Osteoblast (primary cell): Measurements from ENCODE around the gene TAS1R2. TPM values are rescaled to one million over a fixed set of nuclear protein-coding genes. Genes with fewer than 3 reads are reported as not detected.
"Not testable (repeated sequence)": the region's sequence is repeated elsewhere in the genome, so short reads cannot be mapped to it uniquely, and the experiment has no call there.

Experiments used
- DNase-seq: peaks from one replicate; pipeline ENCODE4 v3.0.0; 2011; ENCODE audit warnings: low spot score, mixed read lengths; ENCODE audit not compliant: insufficient read length; ENCODE audit errors: missing footprints
- H2AFZ ChIP-seq: 2 replicates; pipeline ENCODE4 v1.6.0; 2011; ENCODE audit warnings: mild to moderate bottlenecking, low read length
- H3K27ac ChIP-seq: 2 replicates; pipeline ENCODE4 v1.5.1; 2011; ENCODE audit warnings: mild to moderate bottlenecking, low read depth, low read length, moderate library complexity
- H3K27me3 ChIP-seq: 2 replicates; pipeline ENCODE4 v1.6.0; 2012; ENCODE audit warnings: mild to moderate bottlenecking, control low read depth, inconsistent platforms, low read length, moderate library complexity; ENCODE audit not compliant: insufficient read depth
- H3K36me3 ChIP-seq: 2 replicates; pipeline ENCODE4 v1.5.1; 2011; ENCODE audit warnings: mild to moderate bottlenecking, low read length, control low read depth, moderate library complexity; ENCODE audit not compliant: insufficient read depth
- H3K4me1 ChIP-seq: 2 replicates; pipeline ENCODE4 v1.5.1; 2011; ENCODE audit warnings: mild to moderate bottlenecking, low read length, control low read depth, moderate library complexity; ENCODE audit not compliant: insufficient read depth
- H3K4me2 ChIP-seq: 2 replicates; pipeline ENCODE4 v1.6.0; 2011; ENCODE audit warnings: mild to moderate bottlenecking, low read length; ENCODE audit not compliant: insufficient read depth
- H3K4me3 ChIP-seq: fragments of 200-600 bp; sonication (generic); 3 replicates; pipeline ENCODE4 v1.5.1; 2012; ENCODE audit warnings: mild to moderate bottlenecking, low read length, inconsistent platforms; ENCODE audit not compliant: insufficient read depth
- H3K79me2 ChIP-seq: 2 replicates; pipeline ENCODE4 v1.6.0; 2012; ENCODE audit warnings: mild to moderate bottlenecking, low read length, control low read depth, inconsistent platforms; ENCODE audit not compliant: insufficient read depth
- H3K9me3 ChIP-seq: 2 replicates; pipeline ENCODE4 v1.5.1; 2011; ENCODE audit warnings: low read depth, low read length, control low read depth
- H4K20me1 ChIP-seq: 2 replicates; pipeline ENCODE4 v1.6.0; 2012; ENCODE audit warnings: mild to moderate bottlenecking, low read length, control low read depth; ENCODE audit not compliant: insufficient read depth
- total RNA-seq: library from RNA; depleted of rRNA; stranded (reverse); fragments of >200 nt; gene quantifications from 2 replicates; pipeline ENCODE4 v1.2.3, GENCODE V29; 2012
- TF ChIP-seq, protein P1 (sequence below): IDR thresholded peaks from 2 replicates; pipeline ENCODE4 v1.5.1; 2011; ENCODE audit warnings: mild to moderate bottlenecking, low read depth, low read length, moderate library complexity; ENCODE audit errors: extremely low read depth

The TAS1R2 gene
- total RNA-seq, 1 donor: not detected

DNA sequence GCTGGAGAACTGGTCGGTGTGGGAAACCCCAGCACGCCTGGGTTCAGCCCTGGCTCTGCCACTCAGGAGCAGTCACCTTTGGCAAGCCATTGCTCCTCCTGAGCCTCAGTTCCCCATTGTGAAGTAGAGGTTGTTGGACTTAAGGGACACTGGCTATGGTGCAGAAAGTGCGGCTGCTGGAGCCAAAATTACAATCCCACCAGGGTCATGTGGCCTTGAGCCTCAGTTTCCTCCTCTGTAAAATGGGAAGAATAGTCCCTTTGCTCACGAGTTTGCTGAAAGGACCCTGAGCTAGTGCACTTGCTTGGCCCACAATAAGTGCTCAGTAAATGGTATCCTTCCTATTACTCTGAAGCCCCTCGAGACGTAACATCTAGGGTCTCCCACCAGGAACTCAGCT is 14.6 kb upstream of the TAS1R2 start:
- H3K4me2 ChIP-seq: no peak overlapping the region
- DNase-seq: no peak
- TF ChIP-seq, protein P1, sequence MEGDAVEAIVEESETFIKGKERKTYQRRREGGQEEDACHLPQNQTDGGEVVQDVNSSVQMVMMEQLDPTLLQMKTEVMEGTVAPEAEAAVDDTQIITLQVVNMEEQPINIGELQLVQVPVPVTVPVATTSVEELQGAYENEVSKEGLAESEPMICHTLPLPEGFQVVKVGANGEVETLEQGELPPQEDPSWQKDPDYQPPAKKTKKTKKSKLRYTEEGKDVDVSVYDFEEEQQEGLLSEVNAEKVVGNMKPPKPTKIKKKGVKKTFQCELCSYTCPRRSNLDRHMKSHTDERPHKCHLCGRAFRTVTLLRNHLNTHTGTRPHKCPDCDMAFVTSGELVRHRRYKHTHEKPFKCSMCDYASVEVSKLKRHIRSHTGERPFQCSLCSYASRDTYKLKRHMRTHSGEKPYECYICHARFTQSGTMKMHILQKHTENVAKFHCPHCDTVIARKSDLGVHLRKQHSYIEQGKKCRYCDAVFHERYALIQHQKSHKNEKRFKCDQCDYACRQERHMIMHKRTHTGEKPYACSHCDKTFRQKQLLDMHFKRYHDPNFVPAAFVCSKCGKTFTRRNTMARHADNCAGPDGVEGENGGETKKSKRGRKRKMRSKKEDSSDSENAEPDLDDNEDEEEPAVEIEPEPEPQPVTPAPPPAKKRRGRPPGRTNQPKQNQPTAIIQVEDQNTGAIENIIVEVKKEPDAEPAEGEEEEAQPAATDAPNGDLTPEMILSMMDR: no peak
- no peaks in the 10 kb centered on the region for H4K20me1 ChIP-seq
- H3K27ac ChIP-seq: no peak overlapping the region
- no peaks in the 10 kb centered on the region for H3K9me3 ChIP-seq
- H2AFZ ChIP-seq: no peak overlapping the region
- H3K27me3 ChIP-seq: peaks cover 5% of the 10 kb centered on the region
- no peaks in the 10 kb centered on the region for H3K4me1 ChIP-seq
- no peaks in the 10 kb centered on the region for H3K36me3 ChIP-seq
- H3K79me2 ChIP-seq: no peaks in the 10 kb centered on the region
- no peak overlapping the region for H3K4me3 ChIP-seq

DNA sequence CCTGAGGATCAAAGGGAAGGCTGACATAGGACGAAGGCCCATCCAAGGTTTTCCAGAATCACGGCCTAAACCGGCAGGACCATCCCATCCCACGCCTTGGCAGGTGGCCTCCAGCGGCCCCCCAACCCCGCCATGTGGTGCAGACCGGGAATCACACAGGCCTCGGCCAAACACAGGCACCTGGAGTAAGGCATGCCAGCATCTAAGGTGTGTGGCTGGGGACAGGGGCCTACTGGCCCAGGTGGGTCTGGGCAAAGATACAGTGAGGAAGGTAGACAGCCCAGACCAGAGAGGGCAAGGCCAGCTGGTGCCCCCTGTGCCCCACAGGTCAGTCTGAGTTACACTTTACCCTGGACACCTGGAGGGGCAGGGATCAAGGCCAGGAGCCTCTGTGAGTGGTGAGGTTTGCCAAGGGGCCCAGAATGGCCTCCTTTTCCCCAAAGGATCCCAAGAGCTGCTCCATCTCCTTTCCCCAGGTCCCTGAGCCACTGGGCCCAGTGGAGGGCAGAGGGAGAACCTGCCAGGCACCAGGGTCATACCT is 12.7 kb upstream of the TAS1R2 start:
- H3K27me3 ChIP-seq: peaks cover 7% of the 10 kb centered on the region
- H3K27ac ChIP-seq: no peak overlapping the region
- no peak overlapping the region for H2AFZ ChIP-seq
- no peaks in the 10 kb centered on the region for H3K9me3 ChIP-seq
- no peak for DNase-seq
- H3K4me2 ChIP-seq: no peak overlapping the region
- no peak overlapping the region for H3K4me3 ChIP-seq
- H3K4me1 ChIP-seq: no peaks in the 10 kb centered on the region
- H3K36me3 ChIP-seq: no peaks in the 10 kb centered on the region
- H4K20me1 ChIP-seq: no peaks in the 10 kb centered on the region
- TF ChIP-seq, protein P1: no peak
- H3K79me2 ChIP-seq: no peaks in the 10 kb centered on the region

DNA sequence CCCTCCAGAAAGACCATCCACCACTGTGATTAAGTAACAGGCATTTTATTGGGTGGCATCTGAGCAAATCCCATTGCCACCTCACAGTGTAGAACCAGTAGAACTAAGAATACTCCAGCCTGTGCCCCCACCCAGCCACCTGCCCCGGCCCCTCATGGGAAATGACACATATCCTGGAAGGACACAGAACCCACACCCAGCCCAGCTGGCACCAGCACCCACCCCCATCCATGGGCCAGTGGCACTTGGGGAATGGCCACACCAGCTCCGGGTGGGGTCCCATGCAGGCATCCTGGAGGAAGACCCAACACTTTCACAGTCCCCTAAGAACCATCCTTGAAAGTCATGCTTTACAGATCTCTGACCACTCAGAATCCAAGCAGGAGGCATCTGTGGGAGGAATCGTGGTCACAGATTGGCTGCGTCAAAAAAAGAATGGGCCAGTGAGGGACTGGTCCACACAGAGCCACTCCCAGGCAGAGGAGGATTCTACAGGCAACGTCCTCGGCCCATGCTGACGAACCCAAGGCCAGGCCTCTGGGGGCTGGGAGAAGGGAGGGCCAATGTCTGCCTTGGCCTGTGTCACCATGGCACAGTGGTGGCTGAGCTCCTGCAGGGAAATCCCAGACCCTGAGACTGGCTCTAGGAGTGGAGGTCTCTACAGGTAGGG is 12.1 kb upstream of the TAS1R2 start:
- peak; percentile 62 for DNase-seq
- H3K79me2 ChIP-seq: no peaks in the 10 kb centered on the region
- TF ChIP-seq, protein P1: no peak

DNA sequence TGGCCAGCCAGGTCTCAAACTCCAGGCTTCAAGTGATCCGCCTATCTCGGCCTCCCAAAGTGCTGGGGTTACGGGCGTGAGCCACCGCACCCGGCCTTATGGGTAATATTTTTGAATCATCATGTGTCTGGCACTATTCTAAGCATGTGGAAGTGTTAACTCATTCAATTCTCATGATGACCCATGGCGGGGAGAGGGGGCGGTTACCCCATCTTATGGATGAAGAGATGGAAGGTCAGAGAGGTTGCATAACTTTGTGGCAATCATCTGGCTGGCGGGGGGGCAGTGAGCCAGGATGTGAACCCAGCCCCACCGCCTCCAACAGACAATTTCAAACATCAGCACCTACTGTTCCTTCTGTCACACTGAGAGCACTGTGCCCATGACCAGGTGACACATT is 11.5 kb upstream of the TAS1R2 start:
- H3K9me3 ChIP-seq: no peaks in the 10 kb centered on the region

More for the DNA sequence above, 12.1 kb upstream of the TAS1R2 start:
- H3K36me3 ChIP-seq: no peaks in the 10 kb centered on the region
- H3K4me2 ChIP-seq: no peak overlapping the region
- H4K20me1 ChIP-seq: no peaks in the 10 kb centered on the region
- no peak overlapping the region for H2AFZ ChIP-seq
- no peak overlapping the region for H3K27ac ChIP-seq
- no peak overlapping the region for H3K4me3 ChIP-seq
- no peaks in the 10 kb centered on the region for H3K4me1 ChIP-seq
- H3K27me3 ChIP-seq: peaks cover 7% of the 10 kb centered on the region
- H3K9me3 ChIP-seq: no peaks in the 10 kb centered on the region

DNA sequence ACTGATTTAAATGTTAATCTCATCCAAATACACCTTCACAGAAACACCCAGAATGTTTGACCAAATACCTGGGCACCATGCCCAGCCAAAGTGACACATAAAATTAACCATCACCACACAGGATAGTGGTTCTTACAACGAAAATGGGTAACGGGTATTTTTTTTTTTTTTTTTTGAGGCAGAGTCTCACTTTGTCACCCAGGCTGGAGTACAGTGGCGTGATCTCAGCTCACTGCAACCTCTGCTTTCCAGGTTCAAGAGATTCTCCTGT is 11.1 kb upstream of the TAS1R2 start:
- not testable (repeated sequence) for H3K36me3 ChIP-seq, DNase-seq, H3K9me3 ChIP-seq, H2AFZ ChIP-seq, H3K4me2 ChIP-seq, H3K4me1 ChIP-seq, H3K4me3 ChIP-seq, H3K79me2 ChIP-seq, H4K20me1 ChIP-seq, H3K27ac ChIP-seq
- peaks cover 11% of the 10 kb centered on the region for H3K27me3 ChIP-seq

More for the DNA sequence above, 11.5 kb upstream of the TAS1R2 start:
- TF ChIP-seq, protein P1: no peak
- H2AFZ ChIP-seq: no peak overlapping the region
- peaks cover 7% of the 10 kb centered on the region for H3K27me3 ChIP-seq
- H3K79me2 ChIP-seq: no peaks in the 10 kb centered on the region
- no peak overlapping the region for H3K4me2 ChIP-seq
- H3K36me3 ChIP-seq: no peaks in the 10 kb centered on the region
- no peak overlapping the region for H3K27ac ChIP-seq
- DNase-seq: no peak
- no peaks in the 10 kb centered on the region for H3K4me1 ChIP-seq
- no peaks in the 10 kb centered on the region for H4K20me1 ChIP-seq
- no peak overlapping the region for H3K4me3 ChIP-seq
